ENCODE data around the gene CPAMD8.
"Not testable (repeated sequence)": the region's sequence is repeated elsewhere in the genome, so short reads cannot be mapped to it uniquely, and the experiment has no call there.

The CPAMD8 gene

DNA sequence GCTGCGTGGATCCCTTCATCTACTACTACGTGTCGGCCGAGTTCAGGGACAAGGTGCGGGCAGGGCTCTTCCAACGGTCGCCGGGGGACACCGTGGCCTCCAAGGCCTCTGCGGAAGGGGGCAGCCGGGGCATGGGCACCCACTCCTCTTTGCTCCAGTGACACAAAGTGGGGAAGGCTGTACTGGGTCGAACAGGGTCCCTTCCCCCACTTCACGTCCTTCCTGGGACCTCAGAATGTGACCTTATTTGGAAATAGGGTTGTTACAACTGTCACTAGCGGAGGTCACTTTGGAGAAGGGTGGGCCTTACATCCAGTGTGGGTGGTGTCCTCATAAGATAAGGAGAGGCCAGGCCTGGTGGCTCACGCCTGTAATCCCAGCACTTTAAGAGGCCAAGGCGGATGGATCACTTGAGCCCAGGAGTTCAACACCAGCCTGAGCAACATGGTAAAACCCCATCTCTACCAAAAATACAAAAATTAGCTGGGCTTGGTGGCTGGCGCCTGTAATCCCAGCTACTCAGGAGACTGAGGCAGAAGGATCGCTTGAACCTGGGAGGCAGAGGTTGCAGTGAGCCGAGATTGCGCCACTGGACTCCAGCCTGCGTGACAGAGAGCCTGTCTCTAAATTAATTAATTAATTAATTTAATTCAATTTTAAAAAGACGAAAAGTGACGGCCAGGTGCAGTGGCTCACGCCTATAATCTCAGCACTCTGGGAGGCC is 136.0 kb downstream of the CPAMD8 start:
- DNase-seq = no peak

DNA sequence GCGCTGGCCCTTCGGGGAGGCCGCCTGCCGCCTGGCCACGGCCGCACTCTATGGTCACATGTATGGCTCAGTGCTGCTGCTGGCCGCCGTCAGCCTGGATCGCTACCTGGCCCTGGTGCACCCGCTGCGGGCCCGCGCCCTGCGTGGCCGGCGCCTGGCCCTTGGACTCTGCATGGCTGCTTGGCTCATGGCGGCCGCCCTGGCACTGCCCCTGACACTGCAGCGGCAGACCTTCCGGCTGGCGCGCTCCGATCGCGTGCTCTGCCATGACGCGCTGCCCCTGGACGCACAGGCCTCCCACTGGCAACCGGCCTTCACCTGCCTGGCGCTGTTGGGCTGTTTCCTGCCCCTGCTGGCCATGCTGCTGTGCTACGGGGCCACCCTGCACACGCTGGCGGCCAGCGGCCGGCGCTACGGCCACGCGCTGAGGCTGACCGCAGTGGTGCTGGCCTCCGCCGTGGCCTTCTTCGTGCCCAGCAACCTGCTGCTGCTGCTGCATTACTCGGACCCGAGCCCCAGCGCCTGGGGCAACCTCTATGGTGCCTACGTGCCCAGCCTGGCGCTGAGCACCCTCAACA is 136.6 kb downstream of the CPAMD8 start:
- DNase-seq = no peak

DNA sequence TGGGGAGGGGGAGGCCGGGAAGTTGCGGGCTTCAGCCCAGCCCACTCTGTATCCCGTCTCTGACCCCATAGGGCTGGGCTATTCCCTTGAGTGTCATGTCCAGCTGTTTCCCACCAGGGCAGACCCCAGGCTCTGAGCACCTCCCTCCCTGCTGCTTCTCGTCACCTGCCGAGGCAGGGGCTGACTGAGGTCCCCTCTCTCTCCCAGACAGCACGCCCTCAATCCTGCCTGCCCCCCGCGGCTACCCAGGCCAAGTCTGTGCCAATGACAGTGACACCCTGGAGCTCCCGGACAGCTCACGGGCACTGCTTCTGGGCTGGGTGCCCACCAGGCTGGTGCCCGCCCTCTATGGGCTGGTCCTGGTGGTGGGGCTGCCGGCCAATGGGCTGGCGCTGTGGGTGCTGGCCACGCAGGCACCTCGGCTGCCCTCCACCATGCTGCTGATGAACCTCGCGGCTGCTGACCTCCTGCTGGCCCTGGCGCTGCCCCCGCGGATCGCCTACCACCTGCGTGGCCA is 137.2 kb downstream of the CPAMD8 start:
- DNase-seq = peak; percentile 49

DNA sequence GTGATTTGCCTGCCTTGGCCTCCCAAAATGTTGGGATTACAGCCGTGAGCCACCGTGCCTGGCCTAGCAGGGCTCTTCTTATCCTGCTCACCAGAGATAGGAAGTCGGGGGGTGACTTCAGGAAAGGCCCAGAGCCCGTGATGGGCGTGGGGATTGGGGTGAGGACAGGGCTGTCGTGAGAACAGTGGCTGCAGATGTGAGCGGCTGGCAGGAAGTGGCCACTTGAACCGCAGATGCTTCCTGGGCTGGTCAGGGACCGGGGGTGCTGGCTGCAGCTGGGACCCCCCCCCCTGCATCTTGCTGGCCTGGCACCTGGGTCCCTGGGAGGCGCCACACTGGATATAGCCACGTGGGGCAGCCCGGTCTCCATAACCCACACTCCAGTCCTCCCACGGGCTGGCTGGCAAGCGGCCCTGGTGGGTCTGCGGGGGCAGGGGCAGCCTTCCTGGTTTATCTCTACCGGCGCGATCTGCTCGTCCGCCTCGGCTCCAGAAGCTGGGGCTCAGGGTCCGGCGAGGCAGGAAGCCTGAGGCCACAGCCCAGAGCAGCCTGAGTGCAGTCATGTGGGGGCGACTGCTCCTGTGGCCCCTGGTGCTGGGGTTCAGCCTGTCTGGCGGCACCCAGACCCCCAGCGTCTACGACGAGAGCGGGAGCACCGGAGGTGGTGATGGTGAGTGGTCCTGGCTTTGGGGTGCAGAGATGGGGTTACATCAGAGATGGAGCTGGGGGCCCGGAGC is 137.8 kb downstream of the CPAMD8 start, which contains the start of gene F2RL3:
TSS of gene F2RL3 (plus strand) at position 371 of the 737 bp plus-strand sequence. CDS start at position 562, 191 bp downstream.
- DNase-seq = no peak

DNA sequence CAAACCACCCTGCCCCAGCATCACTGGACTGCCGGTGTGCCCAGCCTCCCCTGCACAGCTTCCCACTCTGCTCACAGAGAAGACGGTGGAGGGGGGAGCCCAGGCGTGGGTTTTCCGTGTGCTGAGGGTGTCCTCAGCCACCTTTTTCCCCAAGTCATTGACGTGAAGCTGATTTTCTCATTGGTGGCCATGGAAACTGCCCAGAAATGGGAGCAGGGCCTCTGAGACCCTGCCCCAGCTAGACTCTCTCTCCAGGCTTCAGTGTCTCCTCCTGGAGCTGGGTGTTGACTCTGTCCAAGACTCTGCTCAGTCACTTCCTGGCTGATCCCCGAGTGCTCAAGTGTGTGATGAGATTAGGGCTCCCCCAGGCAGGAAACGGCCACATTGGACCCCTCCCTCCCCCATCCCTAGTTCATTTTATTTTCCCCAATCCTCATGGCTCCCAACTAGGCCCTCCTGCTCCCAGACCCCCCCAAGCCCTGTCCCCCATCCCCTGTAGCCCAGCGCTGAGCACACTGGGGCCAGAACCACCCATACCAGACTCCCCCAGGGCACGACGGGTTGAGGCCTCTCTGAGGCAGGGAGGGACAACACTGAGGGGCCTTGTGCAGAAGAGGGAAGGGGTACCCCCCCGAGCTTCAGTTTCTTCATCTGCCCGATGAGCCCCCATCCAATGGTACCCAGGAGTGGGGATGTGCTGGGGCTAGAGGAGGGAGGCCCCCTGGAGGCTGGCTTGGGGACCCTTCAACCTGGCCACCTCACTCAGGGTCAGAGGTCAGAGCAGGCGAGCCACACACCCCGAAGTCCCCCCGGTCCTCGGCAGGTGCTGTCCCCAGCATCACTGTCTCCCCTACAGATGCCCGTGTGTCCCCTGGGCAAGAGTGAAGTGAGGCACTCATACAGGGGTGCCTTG is 139.0 kb downstream of the CPAMD8 start:
- no peak for DNase-seq

DNA sequence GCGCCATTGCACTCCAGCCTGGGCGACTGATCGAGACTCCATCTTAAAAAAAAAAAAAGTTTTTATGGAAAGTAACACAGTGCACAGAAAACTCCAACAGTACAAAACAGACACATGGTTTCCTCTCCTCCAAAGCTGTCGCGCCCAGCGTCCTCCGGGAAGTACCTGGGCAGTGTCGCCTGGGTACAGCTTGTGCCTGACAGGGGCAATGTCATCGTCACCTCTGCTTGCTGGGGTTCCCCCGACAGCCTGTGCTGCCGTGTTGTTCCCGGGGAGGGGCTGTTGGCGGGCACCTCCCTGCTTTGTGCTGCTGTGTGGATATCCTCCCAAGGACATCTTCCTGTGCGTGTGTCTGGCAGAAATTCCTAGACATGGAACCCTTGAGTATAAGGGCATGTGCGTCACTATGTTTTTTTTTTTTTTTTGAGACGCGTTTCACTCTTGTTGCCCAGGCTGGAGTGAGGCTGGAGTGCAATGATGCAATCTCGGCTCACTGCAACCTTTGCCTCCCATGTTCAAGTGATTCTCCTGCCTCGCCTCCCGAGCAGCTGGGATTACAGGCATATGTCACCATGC is 140.2 kb downstream of the CPAMD8 start:
- no peak for DNase-seq

DNA sequence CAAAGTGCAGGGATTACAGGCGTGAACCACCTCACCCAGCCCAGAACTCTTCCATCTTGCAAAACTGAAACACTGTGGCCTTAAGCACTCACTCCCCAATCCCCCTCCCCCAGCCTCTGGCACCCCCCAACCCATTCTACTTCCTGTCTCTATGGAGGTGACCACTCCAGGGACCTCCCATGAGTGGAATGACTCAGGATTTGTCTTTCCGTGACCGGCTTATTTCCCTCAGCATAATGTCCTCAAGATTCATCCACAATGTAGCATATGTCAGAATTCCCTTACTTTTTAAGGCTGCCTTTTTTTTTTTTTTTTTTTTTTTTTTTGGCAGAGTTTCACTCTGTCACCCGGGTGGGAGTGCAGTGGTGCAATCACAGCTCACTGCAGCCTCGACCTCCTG is 141.4 kb downstream of the CPAMD8 start:
- no peak for DNase-seq

DNA sequence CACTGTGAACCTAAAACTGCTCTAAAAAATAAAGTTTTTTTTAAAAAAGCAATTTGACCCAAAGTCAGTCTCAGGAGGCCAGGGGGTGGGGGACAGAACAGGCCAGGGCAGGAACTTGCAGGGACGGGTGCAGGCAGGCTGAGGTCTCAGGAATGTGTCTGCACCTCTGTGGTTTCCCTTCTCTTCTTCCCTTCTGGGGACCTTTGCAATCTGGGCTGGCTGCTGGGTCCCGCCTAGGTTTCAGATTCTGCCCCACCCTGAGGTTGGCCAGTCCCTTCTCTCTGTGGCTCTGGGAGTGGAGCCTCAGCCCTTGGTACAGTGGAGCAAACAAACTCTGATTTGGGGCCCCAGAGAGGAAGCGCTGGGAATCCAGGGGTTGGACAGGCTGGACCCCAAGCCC is 143.1 kb downstream of the CPAMD8 start:
- no peak for DNase-seq

DNA sequence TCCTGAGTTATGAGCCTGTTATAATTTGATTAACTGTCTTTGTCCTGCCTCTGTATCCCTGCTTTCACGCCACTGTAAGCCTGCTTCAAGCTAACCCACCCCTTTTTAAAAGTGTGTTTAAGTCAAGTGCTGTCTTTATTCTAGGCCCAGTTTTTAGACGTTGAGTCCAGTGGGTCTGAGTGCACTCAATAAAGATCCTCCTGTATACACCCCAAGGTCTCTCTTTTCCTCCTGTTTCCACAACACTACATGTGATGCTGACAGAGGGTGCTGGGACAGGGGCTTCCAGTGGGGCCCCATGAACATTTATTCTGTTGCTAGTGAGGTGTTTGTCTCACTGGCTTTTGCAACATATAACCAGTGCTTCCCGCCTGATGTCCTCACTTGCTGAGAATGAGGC is 144.5 kb downstream of the CPAMD8 start:
- no peak for DNase-seq

DNA sequence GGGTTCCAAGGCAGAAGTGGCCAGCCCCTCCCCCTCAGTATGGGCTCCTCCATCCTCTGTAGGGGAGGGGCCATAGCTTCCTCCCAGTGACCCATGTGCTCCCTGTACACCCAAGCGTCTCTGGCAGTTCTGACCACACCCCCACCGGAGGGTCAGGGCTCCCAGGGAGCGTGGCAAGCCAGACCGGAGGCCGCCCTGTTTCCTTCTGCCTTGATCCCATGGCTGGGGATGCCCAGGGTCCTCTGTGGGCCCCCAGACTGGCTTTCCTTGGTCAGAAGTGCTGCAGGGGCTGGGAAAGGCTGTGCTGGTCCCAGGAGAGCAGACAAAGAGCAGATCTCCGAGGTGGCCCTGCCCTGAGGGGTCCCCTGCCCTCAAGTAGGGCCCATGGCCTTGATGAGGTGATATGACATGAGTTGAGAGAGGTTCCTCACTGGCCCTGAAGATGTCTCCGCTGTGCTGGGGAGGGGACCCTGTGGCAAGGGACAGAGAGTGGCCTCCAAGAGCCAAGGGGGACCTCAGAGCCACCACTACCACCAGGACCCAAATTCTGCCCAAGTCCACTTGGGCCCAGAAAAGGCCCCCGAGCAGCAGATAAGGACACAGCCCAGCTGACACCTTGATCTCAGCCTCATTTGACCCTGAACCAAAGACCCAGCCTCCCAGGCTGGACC is 145.6 kb downstream of the CPAMD8 start:
- DNase-seq = no peak

DNA sequence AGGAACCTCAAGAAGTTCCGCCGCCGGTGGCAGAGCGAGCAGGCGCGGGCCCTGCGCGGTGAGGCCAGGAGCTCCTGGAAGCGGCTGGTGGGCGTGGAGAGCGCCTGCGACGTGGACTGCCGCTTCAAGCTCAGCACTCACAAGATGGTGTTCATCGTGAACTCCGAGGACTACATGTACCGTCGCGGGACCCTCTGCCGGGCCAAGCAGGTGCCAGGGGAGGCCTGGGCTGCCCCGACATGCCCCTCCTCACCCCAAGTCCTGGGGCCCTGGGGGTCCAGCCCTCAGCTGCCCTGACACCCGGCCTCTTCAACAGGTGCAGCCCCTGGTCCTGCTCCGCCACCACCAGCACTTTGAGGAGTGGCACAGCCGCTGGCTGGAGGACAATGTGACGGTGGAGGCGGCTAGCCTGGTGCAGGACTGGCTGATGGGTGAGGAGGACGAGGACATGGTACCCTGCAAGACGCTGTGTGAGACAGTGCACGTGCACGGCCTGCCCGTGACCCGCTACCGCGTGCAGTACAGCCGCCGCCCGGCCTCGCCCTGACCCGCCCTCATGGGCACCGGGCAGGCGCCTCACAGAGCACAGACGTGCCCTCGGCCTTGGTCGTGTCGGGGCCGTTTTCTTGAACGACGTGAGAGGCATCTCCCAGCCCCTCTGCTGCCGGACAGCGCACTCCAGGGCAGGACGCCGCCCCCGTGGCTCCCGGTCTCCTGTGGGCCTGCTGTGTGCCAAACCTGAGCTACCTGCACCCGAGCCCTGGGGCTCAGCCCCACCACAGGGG is 148.2 kb downstream of the CPAMD8 start:
- DNase-seq = no peak

DNA sequence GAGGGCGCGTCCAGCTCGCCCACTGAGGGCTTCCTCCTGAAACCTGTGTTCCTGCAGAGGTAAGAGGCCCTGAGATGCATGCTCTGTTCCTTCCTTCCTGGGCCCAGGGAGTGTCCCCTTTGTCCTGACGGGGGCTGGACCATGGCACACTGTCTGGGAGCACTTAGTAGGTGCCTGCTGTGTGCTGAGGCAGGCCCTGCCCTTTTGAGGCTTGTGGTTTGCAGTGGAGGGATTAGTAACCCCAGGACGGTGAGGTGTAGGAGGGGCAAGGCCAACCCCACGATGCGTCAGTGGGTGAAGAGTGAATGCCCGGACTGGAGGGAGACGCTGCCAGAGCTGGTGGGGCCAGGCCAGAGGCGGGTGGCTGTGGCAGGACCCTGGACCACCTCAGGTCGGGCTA is 149.0 kb downstream of the CPAMD8 start:
- no peak for DNase-seq

DNA sequence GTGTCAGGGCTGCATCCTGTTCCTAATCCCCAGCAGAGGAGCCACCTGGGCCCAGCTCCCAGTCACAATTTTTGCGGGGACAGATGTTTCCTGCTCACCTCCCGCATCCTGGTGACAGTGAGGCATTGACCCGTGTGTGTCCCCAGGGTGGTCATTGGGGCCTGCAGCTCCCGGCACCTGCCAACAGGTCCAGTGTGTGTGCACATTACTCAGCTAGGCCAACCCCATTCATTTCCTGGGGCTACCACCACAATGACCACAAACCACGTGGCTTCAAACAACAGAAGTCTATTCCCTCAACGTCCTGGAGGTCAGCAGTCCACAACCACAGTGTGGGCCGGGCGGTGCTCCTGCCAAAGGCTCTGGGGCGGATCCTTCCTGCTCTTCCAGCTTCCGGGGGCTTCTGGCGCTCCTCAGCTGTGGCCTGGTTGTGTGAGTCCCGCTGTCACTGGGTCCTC is 149.7 kb downstream of the CPAMD8 start:
- DNase-seq = peak; percentile 12

DNA sequence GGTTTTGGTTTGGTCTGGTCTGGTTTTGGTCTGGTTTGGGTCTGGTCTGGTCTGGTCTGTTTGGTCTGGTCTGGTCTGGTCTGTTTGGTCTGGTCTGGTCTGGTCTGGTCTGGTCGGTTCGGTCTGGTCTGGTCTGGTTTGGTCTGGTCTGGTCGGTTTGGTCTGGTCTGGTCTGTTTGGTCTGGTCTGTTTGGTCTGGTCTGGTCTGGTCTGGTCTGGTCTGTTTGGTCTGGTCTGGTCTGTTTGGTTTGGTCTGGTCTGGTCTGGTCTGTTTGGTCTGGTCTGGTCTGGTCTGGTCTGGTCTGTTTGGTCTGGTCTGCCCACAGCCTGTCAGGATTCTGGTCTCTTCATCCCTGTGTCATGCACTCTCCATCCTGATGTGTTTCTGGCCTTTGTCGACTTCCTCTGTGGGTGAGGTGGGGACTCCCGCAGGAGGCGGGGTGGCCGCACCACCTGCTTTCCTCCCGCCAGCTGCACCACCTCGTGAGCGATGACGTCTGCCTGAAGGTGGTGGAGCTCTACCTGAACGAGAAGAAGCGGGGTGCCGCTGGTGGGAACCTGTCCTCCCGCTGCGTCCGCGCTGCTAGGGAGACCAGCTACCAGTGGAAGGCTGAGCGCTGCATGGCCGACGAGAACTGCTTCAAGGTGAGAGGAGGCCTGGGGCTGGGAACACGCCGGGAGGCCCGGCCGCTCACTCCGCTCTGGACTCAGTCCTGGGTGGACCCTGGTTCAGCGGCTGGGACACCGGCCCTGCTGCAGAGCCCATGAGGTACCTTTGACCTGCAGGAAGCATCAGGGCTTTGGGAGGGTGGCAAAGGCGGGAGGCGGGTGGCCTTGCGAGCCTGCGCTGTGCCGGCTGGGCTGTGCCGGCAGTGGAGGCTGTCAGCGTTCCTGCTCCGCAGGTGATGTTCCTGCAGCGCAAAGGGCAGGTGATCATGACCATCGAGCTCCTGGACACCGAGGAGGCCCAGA is 150.7 kb downstream of the CPAMD8 start:
- no peak for DNase-seq

DNA sequence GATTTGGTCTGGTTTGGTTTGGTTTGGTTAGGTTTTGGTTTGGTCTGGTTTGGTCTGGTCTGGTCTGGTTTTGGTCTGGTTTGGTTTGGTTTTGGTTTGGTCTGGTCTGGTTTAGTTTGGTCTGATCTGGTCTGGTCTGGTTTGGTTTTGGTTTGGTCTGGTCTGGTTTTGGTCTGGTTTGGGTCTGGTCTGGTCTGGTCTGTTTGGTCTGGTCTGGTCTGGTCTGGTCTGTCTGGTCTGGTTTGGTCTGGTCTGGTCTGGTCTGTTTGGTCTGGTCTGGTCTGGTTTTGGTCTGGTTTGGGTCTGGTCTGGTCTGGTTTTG is 151.7 kb downstream of the CPAMD8 start:
- DNase-seq = not testable (repeated sequence)

DNA sequence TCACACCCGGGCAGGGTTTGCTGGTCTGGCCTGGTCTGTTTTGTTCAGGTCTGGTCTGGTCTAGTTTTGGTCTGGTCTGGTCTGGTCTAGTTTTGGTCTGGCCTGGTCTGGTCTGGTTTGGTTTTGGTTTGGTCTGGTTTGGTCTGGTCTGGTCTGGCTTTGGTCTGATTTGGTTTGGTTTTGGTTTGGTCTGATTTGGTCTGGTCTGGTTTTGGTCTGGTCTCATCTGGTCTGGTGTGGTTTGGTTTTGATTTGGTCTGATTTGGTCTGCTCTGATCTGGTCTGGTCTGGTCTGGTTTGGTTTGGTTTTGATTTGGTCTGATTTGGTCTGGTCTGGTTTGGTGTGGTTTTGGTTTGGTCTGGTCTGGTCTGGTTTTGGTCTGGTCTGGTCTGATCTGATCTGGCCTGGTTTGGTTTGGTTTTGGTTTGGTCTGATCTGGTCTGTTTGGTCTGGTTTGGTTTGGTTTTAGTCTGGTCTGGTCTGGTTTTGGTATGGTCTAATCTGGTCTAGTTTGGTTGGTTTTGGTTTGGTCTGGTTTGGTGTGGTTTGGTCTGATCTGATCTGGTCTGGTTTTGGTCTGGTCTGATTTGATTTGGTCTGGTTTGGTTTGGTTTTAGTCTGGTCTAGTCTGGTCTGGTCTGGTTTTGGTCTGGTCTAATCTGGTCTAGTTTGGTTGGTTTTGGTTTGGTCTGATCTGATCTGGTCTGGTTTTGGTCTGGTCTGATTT is 152.2 kb downstream of the CPAMD8 start:
- DNase-seq = no peak

DNA sequence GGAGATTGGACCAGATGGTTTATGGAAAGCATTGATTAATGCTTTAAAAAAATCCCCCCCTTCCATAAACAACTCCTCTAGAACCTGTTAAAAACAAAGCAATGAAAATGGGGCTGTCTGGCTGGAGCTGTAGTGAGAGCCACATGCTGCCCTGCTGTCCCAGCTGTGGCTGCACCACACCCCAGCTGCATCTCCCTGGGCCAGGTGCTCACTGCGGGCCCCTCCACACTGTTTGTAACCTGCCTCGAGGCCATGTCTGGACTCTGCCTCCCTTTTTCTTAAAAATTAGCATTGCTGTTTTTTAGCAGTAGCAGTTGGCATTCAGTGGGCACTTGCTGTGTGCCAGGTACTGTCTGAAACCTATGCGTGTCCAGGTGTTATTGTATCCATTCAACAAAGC is 153.0 kb downstream of the CPAMD8 start:
- DNase-seq = no peak

DNA sequence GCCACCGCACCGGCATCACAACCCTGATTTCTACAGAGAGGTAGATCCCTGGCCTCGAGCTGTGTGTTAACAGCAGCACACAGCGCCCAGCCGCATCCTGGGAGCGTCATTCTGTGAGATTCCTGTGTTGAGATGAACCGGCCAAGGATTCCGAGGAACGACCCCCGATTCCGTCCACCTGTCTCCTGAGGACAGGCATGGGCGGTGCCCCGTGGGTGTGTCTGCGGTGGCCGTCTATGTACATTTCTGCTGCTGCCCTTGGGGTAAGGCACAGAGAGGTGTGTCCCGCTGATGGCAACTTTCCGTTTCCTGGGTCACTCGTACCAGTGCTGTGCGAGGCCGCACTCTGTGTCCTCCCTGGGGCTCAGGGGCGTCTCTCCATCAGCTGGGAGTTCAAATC is 153.9 kb downstream of the CPAMD8 start:
- no peak for DNase-seq

DNA sequence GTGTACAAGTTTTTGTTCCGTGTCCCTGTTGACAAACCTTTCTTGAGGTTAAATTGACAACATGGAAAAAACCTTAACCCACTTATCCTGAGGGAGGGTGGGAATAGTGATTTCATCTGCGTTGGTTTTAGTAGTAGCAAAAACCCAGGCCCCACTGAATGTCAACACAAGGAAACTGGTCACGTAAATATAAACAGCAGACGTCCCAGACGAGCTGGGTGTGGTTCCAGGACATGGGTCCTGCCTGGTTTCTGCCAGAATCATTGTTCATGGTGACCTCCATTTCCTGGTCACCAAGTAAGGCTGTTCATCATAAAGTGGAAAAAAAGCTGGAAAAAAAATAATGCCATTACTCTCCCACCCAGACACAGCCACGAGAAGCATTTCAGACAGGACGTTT is 154.7 kb downstream of the CPAMD8 start:
- DNase-seq = no peak
